T follicular helper cell (primary cell): ENCODE measurements around the gene CACNB4.
A peak's percentile ranks its signal among the peaks of the same experiment; 100 is the strongest.

Experiments
- DNase-seq: peaks from one replicate; pipeline ENCODE4 v3.0.0-alpha.2; 2020; ENCODE audit warnings: low read depth

Gene CACNB4

DNA sequence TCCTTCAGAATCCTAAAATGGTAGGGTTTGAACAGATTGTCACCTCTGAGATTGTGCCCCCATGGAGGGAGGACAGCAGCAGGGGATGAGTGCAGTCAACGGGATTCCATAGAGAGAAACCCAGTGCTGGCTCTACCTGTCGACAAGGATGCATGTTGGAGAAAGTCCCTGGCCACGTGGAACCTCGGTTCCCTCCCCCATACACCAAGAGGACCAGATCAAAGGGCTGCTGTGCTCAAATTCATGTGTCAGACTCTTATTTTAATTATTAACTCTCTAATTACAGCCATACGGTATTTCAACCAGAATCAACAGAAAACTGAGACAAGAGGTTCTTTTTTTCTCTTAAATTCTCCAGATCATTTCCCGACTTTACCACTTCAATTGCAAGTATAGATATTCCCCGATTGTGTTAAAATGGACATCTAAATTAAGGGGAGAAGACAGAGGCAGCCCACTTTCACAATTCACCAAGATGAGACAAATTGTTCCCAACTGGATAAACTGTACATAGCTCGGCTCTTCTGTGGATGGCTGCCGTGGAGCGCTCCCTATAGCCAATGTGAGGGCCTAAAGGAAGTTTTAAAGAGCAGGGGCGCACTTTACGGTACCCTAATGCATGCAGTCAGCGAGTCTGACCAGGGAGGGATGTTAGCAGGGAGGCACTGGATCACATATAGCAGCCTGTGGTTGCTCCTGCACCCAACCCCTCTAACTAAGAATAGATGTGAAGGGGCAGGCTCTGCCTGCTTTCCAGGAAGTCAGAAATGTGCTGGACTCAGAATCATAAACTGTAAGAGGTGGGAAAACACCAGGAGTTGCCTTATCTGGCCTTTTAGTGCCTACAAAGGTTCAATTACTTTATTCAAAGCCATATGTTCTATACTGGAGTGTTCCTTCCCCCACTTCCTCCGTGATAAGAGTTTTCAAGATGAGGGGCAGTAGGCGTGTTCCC is 123.1 kb downstream of the CACNB4 start:
- no peak for DNase-seq

DNA sequence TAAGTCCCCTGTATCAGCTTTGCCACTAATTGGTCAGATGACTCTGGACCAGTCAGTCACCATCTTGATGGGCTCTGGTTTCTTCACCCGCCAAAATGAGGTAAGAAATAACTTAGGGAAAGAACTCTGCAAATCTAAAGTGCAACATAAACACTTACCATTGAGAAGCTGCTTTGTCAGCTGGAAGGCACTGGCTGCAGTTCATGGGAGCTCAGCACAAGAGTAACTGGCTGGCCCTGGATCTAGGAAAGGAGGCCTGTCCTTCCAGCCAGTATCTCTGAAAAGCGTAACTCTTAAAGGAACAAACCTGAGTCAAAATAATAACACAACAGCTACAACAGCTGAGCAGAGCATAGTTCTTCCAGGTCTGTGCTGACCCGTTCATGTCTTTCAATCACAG is 123.9 kb downstream of the CACNB4 start:
- DNase-seq = no peak

DNA sequence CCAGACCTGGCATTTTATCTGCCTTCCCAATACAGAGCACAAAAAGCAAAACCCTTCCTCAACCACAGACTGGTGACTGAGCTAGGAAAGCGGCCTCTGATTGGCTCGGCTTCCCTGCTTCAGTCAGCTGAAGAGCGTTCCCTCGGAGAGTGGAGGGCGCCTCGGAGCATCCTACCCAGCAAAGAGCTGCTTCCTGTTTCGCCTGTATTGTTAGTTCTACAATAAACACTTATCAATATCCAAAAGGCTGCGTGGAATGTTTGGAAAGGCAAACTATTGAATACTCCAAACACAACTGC is 125.0 kb downstream of the CACNB4 start:
- no peak for DNase-seq

DNA sequence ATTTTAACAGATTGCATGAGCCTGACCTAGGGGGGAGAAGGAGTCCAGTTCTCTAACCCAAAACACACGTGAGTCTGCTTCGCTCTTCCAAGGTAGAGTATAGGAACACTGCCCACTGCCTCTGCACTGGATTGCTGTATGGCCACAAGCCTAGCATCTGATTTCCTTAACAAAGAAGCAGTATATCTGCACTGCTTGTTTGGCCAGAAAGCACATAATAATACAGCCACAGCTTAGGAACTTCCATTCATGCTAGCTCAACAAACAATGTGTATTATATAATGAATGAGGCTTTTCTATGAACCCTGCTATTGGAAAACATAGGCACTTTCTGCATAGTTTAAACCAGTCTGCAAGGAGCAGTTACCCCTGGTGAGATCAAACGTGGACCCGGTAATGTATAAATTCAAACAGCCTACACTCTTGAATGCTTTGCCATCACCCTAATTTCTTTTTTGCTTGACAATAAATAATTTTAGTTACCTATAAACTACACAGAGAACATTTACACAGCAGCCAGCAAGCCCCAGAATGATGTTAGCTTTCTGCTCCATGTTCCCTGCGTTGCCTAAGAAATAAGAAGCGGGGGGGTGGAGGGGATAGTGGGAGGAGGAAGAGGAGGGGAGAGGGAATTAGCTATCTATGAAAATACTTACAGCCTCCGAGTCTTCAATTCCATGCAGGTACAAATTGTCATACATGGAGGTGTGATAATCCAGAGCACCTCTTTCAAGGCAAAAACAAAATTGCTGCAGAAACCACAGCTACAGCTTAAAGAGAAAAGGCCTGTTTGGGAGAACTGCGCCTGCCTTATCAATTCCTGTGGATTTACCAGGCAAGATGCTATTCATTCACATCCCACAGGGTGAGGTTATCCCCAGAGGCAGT is 125.6 kb downstream of the CACNB4 start:
- no peak for DNase-seq

DNA sequence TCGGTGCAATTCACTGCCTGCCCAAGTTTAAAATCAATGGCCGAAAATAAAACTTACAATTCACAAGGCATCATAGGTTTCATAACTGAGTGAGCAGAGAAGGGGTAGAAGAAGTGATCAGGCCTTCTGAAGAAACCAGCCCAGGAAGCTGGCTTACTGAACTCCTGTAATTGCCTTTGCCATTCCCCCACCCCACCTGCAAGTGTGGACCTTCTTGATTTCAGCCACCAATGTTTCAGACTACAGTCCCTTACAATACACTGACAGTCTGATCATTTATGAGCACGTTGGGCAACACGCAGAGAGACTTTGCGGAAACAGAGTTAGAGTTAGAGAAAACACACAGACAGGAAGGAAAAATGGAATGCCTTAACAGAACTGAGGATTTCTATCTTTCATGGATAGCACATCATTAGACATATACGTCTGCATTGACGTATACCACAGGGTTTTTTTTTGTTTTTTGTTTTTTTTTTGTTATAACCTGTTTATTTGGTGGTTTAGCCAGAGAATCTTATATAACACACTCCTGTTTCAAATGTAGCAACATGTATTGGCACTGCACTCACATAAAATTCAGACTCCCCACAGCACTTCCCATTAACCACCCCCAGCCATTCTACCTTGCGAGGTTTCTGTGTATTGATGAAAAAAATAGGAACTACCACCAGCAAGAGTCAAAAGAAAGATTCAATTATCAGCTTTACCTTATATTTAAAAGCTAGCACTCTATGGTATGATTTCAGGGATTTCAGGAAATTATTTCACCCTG is 126.4 kb downstream of the CACNB4 start:
- no peak for DNase-seq

DNA sequence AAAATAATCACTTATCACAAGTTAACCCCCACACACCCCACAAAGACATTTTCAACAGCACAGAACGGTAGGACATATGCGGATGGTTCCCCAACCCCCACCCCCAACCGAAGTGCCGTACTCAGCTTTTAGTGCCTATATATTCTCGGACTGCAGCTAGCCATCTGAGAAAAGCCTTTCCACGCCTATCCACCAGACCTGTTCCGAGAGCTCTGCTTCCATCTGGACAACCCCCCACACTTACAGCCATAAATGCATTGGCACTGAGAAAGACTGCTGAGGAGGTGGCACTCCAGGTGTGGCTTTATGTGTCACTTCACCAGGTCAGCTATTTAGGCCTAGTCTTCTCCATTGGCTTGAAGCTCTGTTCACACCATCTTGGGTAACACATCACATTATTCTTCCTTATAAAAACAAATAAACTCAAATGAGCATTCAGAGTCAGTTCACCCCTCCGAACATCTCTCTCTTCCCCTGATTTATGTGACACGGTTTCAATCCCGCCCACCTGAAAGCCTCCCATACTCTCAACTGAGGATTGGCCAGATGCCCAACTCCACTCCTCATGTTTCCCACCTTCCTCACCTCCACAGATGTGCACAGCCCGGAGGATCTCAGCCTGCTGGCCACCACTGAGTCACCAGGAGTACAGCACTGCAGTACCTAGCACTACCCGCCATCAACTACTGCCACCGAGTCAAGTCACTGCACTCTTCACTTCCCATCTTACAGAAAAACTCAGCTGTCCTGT is 127.4 kb downstream of the CACNB4 start:
- no peak for DNase-seq

DNA sequence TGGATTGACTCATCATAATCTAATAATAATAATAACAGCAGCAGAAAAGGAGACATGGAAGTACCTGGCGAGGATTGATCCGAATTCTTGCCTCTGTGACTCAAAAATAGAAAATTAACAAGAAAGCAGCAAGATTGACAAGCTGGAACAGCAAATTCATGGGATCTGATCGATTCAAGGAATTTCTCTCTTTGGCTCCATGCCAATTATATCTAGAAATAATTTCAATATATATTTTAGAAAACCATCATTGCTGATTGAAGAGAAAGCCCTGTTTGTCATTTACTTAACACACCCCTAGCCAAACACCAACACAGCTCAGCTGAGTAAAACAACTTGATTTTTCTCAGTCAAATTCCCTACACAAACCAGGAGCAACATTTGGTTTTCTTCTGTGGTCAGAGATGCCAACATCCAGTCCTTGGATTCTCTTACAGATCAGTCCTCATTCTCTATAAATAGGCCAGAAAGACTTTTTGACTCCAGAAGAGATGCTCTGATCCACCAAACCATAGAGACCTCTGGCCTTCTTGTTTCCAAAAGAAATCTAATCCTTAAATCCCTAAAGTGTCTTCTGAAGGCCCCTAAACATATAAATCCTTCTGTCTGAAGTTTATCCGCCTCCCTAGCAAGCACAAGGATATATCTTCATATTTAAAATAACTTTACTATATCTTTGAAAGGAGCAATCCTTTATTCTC is 129.9 kb downstream of the CACNB4 start:
- no peak for DNase-seq

DNA sequence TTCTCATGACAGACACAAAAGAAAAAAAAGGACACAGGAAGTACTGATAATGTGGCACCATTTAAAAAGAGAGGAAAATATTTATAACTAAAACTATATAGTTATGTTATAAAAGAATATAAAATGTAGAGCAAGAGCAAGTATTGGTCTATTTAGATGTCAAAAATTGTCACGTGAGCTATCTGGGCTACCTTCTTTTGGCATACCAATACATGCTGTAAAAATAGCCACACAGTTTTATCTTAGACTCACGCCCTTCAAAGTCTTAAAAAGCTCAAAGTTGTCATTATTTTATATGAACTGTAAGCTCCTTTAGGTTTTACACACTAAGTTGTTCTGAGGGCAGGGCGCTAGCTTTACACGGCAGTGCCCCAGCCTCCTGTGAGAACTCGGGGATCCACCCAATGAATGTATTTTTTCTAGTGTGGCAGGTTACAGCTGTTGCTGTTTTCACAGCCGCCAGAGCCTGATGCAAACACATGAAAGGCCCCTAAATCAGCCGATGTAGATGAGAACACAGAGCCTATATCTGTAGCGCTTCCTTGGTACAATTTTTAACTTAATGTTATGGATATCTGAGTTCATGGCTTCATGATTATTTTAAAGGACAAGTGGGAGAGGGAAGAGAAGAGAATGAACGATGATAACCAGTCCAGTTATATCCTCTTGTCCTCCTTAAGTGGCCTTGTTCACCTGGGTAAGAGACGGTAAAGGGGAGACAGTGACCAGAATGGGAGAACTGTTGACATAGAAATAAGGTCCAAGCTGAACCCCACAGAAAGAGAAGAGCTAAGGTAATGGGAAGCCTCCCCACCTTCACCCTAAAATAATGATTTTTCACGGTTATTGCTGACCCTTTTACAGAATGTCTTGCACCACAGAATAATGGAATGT is 130.8 kb downstream of the CACNB4 start:
- DNase-seq = no peak

DNA sequence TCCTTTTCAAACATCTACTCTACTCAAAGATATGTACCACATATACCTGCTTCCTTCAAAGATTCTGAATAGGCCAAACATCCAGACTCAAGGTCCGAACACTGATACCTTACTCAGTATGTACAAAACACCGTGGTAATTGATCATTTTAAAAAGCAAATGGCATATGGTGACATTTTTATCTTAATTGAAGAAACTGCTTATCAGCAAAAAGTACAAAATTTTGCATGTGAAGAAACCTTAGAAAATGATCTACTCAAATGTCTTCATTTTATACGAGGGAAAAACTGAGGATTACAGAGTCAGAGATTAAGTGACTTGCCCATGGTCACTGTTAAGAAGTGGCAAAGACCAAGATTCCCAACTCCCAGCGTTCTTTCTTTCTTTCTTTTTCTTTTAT is 133.0 kb downstream of the CACNB4 start:
- no peak for DNase-seq

DNA sequence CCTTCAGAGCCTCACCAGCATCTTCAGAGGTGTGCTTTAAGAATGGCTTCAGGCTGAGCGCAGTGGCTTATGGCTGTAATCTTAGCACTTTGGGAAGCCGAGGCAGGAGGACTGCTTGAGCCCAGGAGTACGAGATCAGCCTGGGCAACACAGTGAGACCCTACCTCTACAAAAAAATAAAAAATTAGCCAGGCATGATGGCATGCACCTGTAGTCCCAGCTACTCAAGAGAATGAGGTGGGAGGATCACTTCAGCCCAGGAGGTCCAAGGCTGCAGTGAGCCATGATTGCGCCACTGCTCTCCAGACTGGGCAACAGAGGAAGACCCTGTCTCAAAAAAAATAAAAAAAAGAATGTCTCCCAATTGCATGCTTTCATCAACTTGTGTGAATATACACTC is 137.3 kb downstream of the CACNB4 start:
- no peak for DNase-seq

DNA sequence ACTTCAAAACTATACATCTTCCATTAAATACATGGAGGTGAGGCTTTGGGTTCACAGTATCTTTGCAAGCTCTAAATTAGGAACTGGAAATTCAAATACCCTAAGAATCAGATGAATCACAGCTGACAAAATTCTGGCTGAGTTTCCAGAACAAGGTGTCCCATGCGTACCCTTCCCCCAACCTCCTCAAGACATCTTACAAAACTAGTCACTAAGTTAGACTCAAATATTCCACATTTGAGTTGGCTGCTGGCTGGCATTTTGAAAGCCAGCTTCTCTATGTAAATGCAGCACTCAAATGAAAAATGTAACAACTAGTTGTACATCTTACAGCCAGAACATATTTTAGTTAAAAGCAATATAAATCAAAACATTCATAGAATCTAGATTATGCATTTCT is 139.6 kb downstream of the CACNB4 start:
- no peak for DNase-seq

DNA sequence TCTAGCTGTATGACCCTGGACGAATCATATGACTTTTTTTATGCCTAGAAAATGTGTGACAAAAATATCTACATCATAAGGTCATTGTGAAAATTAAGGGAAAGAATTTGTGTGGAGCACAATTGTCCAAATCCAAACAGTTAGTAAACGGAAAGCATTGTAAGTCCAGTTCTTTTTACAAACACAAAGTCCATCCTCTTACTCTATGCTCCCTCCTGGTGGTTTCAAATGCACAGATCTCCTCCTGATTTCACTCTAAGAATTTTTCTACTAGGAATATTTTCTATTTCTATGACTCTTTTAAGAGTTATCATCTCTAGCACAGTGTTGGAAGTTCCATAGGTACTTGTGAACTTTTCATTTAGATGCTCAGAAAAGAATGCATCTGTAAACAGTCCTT is 145.4 kb downstream of the CACNB4 start:
- no peak for DNase-seq

DNA sequence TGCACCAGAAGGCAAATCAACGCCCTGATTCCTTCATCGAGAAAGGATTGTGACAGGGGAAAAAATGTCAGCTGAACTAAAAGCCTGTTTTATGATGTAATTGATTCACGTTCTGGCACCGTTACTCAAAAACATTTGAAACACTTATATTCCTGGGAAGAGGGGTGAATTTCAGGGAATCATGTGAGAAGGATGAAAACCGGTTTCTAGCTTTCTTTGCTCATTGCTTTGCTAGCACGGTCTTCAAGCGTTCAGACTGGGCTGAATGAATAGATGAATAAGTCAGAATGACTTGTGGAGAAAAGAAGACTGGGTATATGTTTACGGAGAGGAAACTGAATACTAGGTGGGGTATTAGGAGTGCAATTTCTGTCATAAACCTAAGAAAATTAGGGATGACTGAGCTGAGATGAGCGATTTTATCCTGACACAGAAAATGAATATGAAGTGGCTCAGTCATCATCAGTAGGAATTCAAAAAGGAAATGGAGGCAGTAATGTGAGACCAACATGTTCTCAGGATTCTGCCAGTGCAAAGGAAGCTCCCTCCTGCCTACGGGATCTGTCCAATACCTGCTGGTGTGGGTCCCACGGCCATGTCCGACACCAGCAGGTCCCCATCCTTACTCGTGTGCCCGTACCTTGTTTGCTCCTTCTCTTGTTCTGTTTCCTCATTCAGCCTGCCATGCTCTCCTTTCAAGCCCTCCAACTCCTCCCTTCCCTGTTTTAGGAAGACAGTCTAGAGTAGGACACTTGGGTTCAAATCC is 146.0 kb downstream of the CACNB4 start:
- no peak for DNase-seq

DNA sequence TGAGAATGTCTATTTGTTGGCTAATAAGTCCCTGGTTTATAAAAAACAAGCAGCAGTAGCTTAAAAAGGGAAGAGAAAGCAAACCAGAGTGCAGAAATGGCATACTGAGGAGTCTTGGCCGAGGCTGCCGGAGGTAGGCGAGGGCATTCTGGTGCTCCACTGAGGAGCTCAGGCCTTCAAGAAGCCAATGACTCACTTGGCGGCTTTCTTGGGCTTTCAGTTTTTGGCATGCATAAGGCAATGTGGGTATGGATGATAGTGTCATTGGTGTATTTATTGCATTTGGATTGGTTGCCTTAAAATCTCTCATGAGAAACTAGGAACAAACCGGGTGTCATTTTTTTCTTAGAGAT is 151.1 kb downstream of the CACNB4 start:
- DNase-seq = no peak

DNA sequence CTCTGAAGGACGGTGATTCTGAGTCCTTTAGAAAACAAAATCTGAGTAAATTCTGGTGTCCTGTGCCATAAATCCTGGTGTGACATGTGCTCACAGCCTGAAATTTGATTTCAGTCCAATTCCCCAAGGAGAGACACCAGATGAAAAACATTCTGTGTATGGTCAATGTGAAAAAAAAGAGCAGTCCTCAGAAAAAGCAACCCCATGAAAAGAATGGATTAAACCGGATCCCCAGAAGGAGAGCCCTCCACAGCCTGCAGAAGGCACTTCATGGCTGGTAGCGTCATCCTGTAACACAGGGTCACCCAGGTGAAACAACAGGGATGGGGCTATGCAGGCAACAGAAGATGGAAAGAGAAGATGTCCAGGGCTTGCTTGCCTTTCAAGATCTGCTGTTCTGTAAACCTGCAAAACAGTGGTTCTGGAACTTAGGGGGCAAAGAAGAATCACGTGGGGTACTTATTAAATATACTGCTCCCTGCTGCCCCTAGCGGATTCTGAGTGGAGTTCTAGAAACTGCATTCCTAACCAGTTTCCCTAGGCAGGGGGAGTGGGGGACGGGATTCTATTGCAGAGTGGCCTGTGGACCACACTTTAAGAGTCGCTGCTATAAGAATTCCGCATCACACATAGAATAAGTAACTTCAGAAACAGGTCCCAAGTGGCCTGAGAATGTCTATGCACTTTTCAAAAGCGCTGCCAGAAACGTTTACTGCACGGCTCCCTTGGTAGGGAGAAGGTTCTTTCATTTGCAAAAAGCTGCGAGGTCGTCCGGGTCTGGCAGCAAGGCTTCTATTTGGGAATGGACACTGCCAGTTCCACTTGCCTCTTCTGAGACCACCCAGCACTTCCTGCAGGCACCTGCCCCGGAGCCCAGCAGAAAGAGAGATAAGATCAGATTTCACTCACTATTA is 151.7 kb downstream of the CACNB4 start:
- DNase-seq = peak; percentile 0

DNA sequence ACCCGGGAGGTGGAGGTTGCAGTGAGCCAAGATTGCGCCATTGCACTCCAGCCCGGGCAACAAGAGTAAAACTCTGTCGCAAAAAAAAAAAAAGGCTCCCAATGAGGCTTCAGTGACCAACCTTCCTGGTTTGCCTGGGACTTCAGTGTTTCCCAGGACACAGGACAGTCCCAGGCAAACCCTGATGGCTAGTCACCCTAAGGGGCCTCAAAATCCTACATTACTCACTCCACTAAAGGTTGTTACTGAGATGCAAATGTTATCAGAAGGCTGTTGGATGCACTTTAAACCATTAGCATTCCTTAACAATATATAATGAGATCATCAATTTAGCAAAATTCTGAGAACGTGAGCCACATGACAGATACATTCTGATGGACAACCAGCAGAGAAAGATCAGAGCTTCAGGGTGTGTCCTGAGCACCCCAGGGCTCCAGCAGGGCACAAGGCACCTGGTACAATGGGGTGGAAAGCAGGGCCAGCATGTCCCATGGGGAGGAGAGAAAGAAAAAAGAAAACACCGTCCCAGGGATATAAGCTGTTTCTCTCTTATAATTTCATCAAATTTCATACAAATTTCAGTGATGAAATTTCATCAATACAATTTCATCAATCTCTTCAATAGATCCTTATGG is 152.5 kb downstream of the CACNB4 start:
- no peak for DNase-seq

DNA sequence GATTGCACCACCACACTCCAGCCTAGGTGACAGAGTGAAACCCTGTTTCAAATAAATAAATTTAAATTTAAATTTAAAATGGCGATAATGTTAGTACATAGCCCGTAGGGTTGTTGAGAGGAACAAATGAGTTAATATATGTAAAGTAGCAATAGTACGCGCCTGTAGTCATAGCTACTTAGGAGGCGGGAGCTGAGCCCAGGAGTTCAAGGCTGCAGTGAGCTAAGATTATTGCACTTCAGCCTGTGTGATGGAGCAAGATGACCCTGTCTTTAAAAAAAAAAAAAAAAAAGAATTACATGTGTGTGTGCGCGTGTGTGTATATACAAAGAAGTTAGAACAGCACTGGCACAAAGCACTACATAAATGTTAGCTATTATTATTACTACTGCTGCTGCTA is 153.2 kb downstream of the CACNB4 start:
- DNase-seq = no peak

DNA sequence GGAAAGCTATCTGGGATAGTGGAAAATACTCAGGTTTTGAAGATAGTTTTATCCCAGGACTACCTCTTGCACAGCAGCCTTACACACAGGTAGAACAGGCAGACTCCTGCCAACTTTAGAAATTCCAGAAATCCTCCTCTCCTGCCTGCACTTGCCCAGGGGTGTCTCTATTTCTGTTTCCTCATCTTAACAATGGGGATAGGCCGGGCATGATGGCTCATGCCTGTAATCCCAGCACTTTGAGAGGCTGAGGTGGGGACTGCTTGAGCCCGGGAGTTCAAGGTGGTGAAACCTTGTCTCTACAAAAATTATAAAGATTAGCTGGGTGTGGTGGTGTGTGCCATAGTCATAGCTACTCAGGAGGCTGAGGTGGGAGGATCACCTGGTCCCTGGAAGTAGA is 153.7 kb downstream of the CACNB4 start:
- no peak for DNase-seq
